HCT116 (cell line): Measurements from ENCODE around the gene HTRA3. TPM values are rescaled to one million over a fixed set of nuclear protein-coding genes. Genes with fewer than 3 reads are reported as not detected.

Experiments used
- ATAC-seq: fragments of 200-7000 bp; cut with Tn5 transposase; 2 replicates; pipeline ENCODE4 v1.9.1; 2020; ENCODE audit warnings: mild to moderate bottlenecking, moderate library complexity
- BruUV-seq: library from RNA; stranded (reverse); fragments of 400-500 nt; replicated peaks from 2 replicates; lab custom pipeline; 2021; lab: Mats Ljungman, UMichigan
- CTCF ChIA-PET: fragments of 300-600 bp; sonication (Branson Sonifier 250); formaldehyde crosslinking; loops from one replicate; lab custom pipeline; 2021; ENCODE audit warnings: antibody characterized with exemption; lab: Charles Lee
- POLR2A ChIA-PET: fragments of 300-600, 350-600 bp; sonication (Branson Sonifier 250); formaldehyde crosslinking; loops from one replicate; lab custom pipeline; 2021; ENCODE audit warnings: antibody characterized with exemption; lab: Charles Lee
- RAD21 ChIA-PET, 2 experiments: fragments of 300-600 bp; sonication (Branson Sonifier 250); formaldehyde crosslinking; loops; one replicate each; lab custom pipeline; 2023; ENCODE audit warnings: low total read pairs in 2 of 2; ENCODE audit not compliant: uncharacterized antibody in 2 of 2, unreplicated experiment in 2 of 2, low non-redundant PET in 1 of 2; lab: Charles Lee
- DNase-seq: peaks from one replicate; pipeline ENCODE4 v3.0.0-alpha.2; 2010; ENCODE audit warnings: low read depth, low spot score
- H2AFZ ChIP-seq: fragments of 200-600 bp; shearing (Covaris generic), sonication (generic); 2 replicates; pipeline ENCODE4 v1.6.1; 2017; ENCODE audit warnings: low read depth, mixed run types, mixed read lengths, antibody characterized with exemption, low read length; ENCODE audit not compliant: poor library complexity, severe bottlenecking
- H3K27ac ChIP-seq: 2 replicates; pipeline ENCODE4 v1.5.1; 2012; ENCODE audit warnings: low read depth, low read length
- H3K27me3 ChIP-seq: fragments of 200-600 bp; sonication (generic); 2 replicates; pipeline ENCODE4 v1.6.1; 2016; ENCODE audit warnings: mixed run types, low read length, mixed read lengths; ENCODE audit not compliant: insufficient read depth
- H3K36me3 ChIP-seq, 2 experiments: fragments of 200-500 bp in 1 of 2; fragments of 200-600 bp in 1 of 2; sonication (Bioruptor generic) in 1 of 2; sonication (generic) in 1 of 2; 2 replicates each; pipeline versions ENCODE4 v1.5.1 to v1.6.1; 2014 to 2016; ENCODE audit warnings: low read length in 2 of 2, inconsistent platforms in 1 of 2, mixed read lengths in 1 of 2, mixed run types in 1 of 2; ENCODE audit not compliant: insufficient read depth in 2 of 2, control insufficient read depth in 1 of 2
- H3K4me1 ChIP-seq, 2 experiments: fragments of 200-600 bp in 1 of 2; sonication (generic) in 1 of 2; 2 replicates each; pipeline versions ENCODE4 v1.5.1 to v1.6.1; 2012 to 2017; ENCODE audit warnings: low read length in 2 of 2, inconsistent platforms in 1 of 2, mild to moderate bottlenecking in 1 of 2, mixed read lengths in 1 of 2, mixed run types in 1 of 2, moderate library complexity in 1 of 2; ENCODE audit not compliant: insufficient read depth in 2 of 2, control insufficient read depth in 1 of 2
- H3K4me2 ChIP-seq: fragments of 200-600 bp; sonication (generic); 2 replicates; pipeline ENCODE4 v1.6.1; 2017; ENCODE audit warnings: mixed run types, low read length, mixed read lengths
- H3K4me3 ChIP-seq, 2 experiments: fragments of 200-600 bp in 1 of 2; sonication (generic) in 1 of 2; replicated peaks in 1 of 2; 2 replicates each; pipeline ENCODE4 v1.5.1; 2011 to 2016; ENCODE audit warnings: low read length in 2 of 2, control low read depth in 1 of 2, low read depth in 1 of 2, mild to moderate bottlenecking in 1 of 2, mixed read lengths in 1 of 2, mixed run types in 1 of 2
- H3K79me2 ChIP-seq: fragments of 200-600 bp; sonication (generic); 2 replicates; pipeline ENCODE4 v1.6.1; 2017; ENCODE audit warnings: mild to moderate bottlenecking, mixed run types, low read length, moderate library complexity, mixed read lengths; ENCODE audit not compliant: insufficient read depth
- H3K9ac ChIP-seq: fragments of 200-600 bp; sonication (generic); 2 replicates; pipeline ENCODE4 v1.6.1; 2016; ENCODE audit warnings: low read length, mixed read lengths
- H3K9me2 ChIP-seq: fragments of 200-600 bp; sonication (generic), shearing (Covaris generic); 2 replicates; pipeline ENCODE4 v1.6.1; 2017; ENCODE audit warnings: mixed run types, mild to moderate bottlenecking, moderate library complexity; ENCODE audit not compliant: insufficient read depth
- H3K9me3 ChIP-seq, 2 experiments: fragments of 200-500 bp in 1 of 2; fragments of 200-600 bp in 1 of 2; sonication (Bioruptor generic) in 1 of 2; sonication (generic) in 1 of 2; 2 replicates each; pipeline ENCODE4 v1.6.1; 2014 to 2017; ENCODE audit warnings: low read length in 2 of 2, mixed read lengths in 2 of 2, inconsistent platforms in 1 of 2, low read depth in 1 of 2, mild to moderate bottlenecking in 1 of 2, mixed run types in 1 of 2, moderate library complexity in 1 of 2; ENCODE audit not compliant: control insufficient read depth in 1 of 2, insufficient read depth in 1 of 2
- H4K20me1 ChIP-seq: fragments of 200-600 bp; sonication (generic), shearing (Covaris generic); 2 replicates; pipeline ENCODE4 v1.6.1; 2017; ENCODE audit warnings: mixed run types, mild to moderate bottlenecking, moderate library complexity; ENCODE audit not compliant: insufficient read depth
- ELF1 ChIP-seq: IDR thresholded peaks from 2 replicates; pipeline ENCODE4 v1.6.1; 2012; ENCODE audit warnings: low read depth, borderline replicate concordance
- EZH2 ChIP-seq: fragments of 200-600 bp; sonication (generic); IDR thresholded peaks from 2 replicates; pipeline ENCODE4 v1.6.1; 2017; ENCODE audit warnings: antibody characterized with exemption, mixed run types
- FOSL1 ChIP-seq: IDR thresholded peaks from 2 replicates; pipeline ENCODE4 v1.6.1; 2012; ENCODE audit warnings: low read depth
- POLR2A ChIP-seq: IDR thresholded peaks from 2 replicates; pipeline ENCODE4 v1.7.0; 2011; ENCODE audit warnings: borderline replicate concordance; ENCODE audit not compliant: insufficient read depth, insufficient read length; ENCODE audit errors: extremely low read depth
- RAD21 ChIP-seq: IDR thresholded peaks from 2 replicates; pipeline ENCODE4 v1.6.1; 2012; ENCODE audit warnings: low read depth, mild to moderate bottlenecking
- SP1 ChIP-seq: IDR thresholded peaks from 2 replicates; pipeline ENCODE4 v1.6.1; 2012; ENCODE audit warnings: low read depth
- SRF ChIP-seq: IDR thresholded peaks from 2 replicates; pipeline ENCODE4 v1.6.1; 2012; ENCODE audit warnings: low read depth
- intact Hi-C: fragments of 100-400 bp; cut with micrococcal nuclease; formaldehyde crosslinking; loops from 2 replicates; pipeline ENCODE4 v1.10.0; 2022
- total RNA-seq: library from RNA; stranded (reverse); gene quantifications from one replicate; pipeline ENCODE4 v1.2.1, GENCODE V29; 2021; ENCODE audit not compliant: unreplicated experiment
- TF ChIP-seq, protein P1 (sequence below): IDR thresholded peaks from 2 replicates; pipeline ENCODE4 v1.6.1; 2011; ENCODE audit warnings: mild to moderate bottlenecking, low read length, moderate library complexity; ENCODE audit not compliant: insufficient replicate concordance; ENCODE audit errors: extremely low read depth
- TF ChIP-seq, protein P2 (sequence below): IDR thresholded peaks from 2 replicates; pipeline ENCODE4 v1.6.1; 2012
- TF ChIP-seq, protein P3 (sequence below), 3 experiments: fragments of 200-600 bp in 1 of 3; sonication (generic) in 1 of 3; IDR thresholded peaks in 2 of 3; conservative IDR thresholded peaks in 1 of 3; 2 replicates each; pipeline ENCODE4 v1.5.1; 2012 to 2017; ENCODE audit warnings: low read depth in 2 of 3, low read length in 2 of 3, antibody characterized with exemption in 1 of 3, borderline replicate concordance in 1 of 3, control low read depth in 1 of 3, mild to moderate bottlenecking in 1 of 3, mixed read lengths in 1 of 3, mixed run types in 1 of 3, moderate library complexity in 1 of 3; ENCODE audit not compliant: insufficient read depth in 1 of 3

Gene HTRA3
- total RNA-seq, 1 experiment from 2014 or later = not detected

DNA sequence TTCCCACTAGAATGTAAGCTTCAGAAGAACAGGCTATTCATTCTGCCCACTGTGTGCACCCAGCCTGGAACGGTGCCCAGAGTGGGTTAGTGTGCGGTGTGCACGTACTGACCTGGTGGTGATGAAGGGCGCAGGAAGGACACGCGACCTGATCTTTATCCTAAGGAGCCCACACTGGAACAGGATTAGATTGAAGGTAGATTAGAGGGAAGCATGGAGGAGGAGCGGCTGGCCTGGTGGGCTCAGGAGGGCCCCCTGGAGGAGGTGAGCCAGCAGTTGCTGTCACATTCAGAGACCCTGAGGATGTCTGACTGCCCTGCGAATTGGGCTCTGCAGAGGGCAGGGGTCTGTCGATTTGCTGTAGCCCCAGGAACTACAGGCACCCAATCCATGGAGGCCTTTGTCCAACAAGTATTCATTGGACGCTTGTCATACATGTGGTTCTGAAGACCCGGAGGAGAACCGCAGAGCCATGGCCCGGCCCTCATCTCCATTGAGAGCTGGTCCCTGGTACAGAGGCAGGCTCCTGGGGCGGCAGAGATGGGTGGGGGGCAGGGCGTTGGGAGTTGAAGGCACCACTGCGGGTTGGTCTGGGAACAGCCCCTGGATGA lies 73.2 kb downstream of the HTRA3 start:
- ATAC-seq = peak; percentile 82

DNA sequence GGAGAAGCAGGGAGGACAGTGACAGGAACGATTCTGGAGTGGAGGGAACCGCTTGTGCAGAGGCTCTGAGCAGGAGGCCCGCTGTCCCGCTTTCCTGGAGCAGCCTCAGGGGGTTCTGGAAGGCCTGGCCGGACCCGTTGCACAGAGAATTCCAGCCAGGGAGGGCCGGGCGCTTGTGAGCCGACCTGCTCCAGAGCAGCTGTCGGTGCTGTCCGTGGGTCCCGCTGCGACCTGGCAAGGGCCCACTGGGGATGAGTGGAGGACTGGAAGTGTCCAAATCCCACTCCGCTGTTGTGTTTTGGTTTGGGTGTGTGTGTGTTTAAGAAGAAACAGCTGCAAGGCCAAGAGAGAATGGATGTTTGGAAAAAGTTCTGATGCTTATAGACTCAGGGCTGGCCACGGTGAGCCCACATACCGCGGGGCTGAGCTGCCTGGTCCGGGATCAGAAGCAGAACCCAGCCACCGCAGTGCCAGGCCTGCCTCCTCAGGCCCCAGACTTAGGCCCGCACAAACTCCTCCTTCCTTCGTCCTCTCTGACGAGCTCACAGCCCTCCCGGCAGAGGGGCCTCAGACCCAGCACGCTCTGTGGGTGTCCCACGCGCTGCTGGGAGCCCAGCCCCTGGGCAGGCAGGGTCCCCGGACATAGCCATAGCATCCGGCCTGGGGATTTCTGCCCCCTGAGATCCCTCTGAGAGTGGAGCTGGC lies 73.9 kb downstream of the HTRA3 start:
- ChIA-PET CTCF (no interaction called here), RAD21 (no interaction called here), POLR2A (no interaction called here)
- no peaks in the 10 kb centered on the region for H4K20me1 ChIP-seq
- H3K4me1 ChIP-seq = no peaks in the 10 kb centered on the region
- H3K4me3 ChIP-seq = no peak overlapping the region
- H3K9me2 ChIP-seq = no peaks in the 10 kb centered on the region
- H3K9me3 ChIP-seq = no peaks in the 10 kb centered on the region
- intact Hi-C loops = no loop called here
- DNase-seq (no peak), ATAC-seq (no peak)
- H3K27ac ChIP-seq = no peak overlapping the region
- H2AFZ ChIP-seq = no peak overlapping the region
- H3K36me3 ChIP-seq = no peaks in the 10 kb centered on the region
- no peaks in the 10 kb centered on the region for H3K27me3 ChIP-seq
- no peak overlapping the region for H3K4me2 ChIP-seq
- no peaks in the 10 kb centered on the region for H3K79me2 ChIP-seq
- no TSS peak for BruUV-seq
- H3K9ac ChIP-seq = no peak overlapping the region
- TF ChIP-seq ELF1 (no peak), SRF (no peak), RAD21 (no peak), SP1 (no peak), FOSL1 (no peak)
- TF ChIP-seq, protein P1, sequence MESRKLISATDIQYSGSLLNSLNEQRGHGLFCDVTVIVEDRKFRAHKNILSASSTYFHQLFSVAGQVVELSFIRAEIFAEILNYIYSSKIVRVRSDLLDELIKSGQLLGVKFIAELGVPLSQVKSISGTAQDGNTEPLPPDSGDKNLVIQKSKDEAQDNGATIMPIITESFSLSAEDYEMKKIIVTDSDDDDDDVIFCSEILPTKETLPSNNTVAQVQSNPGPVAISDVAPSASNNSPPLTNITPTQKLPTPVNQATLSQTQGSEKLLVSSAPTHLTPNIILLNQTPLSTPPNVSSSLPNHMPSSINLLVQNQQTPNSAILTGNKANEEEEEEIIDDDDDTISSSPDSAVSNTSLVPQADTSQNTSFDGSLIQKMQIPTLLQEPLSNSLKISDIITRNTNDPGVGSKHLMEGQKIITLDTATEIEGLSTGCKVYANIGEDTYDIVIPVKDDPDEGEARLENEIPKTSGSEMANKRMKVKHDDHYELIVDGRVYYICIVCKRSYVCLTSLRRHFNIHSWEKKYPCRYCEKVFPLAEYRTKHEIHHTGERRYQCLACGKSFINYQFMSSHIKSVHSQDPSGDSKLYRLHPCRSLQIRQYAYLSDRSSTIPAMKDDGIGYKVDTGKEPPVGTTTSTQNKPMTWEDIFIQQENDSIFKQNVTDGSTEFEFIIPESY = no peak
- TF ChIP-seq, protein P2, sequence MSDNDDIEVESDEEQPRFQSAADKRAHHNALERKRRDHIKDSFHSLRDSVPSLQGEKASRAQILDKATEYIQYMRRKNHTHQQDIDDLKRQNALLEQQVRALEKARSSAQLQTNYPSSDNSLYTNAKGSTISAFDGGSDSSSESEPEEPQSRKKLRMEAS = no peak

More for the DNA sequence above, 73.2 kb downstream of the HTRA3 start:
- ChIA-PET POLR2A (no interaction called here), CTCF (no interaction called here), RAD21 (no interaction called here)
- TF ChIP-seq RAD21 (peak; percentile 17; the same call in 1 of the 2 replicates), POLR2A (no peak), EZH2 (no peak)
- TF ChIP-seq, protein P3, sequence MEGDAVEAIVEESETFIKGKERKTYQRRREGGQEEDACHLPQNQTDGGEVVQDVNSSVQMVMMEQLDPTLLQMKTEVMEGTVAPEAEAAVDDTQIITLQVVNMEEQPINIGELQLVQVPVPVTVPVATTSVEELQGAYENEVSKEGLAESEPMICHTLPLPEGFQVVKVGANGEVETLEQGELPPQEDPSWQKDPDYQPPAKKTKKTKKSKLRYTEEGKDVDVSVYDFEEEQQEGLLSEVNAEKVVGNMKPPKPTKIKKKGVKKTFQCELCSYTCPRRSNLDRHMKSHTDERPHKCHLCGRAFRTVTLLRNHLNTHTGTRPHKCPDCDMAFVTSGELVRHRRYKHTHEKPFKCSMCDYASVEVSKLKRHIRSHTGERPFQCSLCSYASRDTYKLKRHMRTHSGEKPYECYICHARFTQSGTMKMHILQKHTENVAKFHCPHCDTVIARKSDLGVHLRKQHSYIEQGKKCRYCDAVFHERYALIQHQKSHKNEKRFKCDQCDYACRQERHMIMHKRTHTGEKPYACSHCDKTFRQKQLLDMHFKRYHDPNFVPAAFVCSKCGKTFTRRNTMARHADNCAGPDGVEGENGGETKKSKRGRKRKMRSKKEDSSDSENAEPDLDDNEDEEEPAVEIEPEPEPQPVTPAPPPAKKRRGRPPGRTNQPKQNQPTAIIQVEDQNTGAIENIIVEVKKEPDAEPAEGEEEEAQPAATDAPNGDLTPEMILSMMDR (IDR thresholded peaks at IDR 0.05 in 2 of 3, conservative IDR thresholded peaks at IDR 0.05 in 1 of 3; ENCODE audit: borderline replicate concordance in 1 of 3, insufficient read depth in 1 of 3, low read depth in 2 of 3, low read length in 2 of 3) = peak in 2 of 3 experiments; percentile 38 to 46; a peak in 4 of 6 replicates
- intact Hi-C loops = no loop called here
- Histone ChIP-seq H3K4me1 (no peaks in the 10 kb centered on the region), H4K20me1 (no peaks in the 10 kb centered on the region), H3K36me3 (no peaks in the 10 kb centered on the region), H3K27ac (no peak overlapping the region), H3K79me2 (no peaks in the 10 kb centered on the region), H3K9me3 (no peaks in the 10 kb centered on the region), H3K9me2 (no peaks in the 10 kb centered on the region), H2AFZ (no peak overlapping the region), H3K27me3 (no peaks in the 10 kb centered on the region), H3K4me2 (no peak overlapping the region), H3K4me3 (no peak overlapping the region), H3K9ac (no peak overlapping the region)
- no peak for DNase-seq
- BruUV-seq = no TSS peak
